GM12878 (cell line): Measurements from ENCODE around the gene RPS16. TPM values are rescaled to one million over a fixed set of nuclear protein-coding genes. Genes with fewer than 3 reads are reported as not detected.

ENCODE experiments used
- EGR1 ChIP-seq, 2 experiments: IDR thresholded peaks; 1 replicate in 1 of 2; 2 replicates in 1 of 2; pipeline ENCODE4 v1.6.1; 2011 to 2012; ENCODE audit warnings: low read depth in 2 of 2, low read length in 2 of 2, borderline replicate concordance in 1 of 2, mild to moderate bottlenecking in 1 of 2, moderate library complexity in 1 of 2
- HDAC6 ChIP-seq: fragments of 200-600 bp; sonication (generic); IDR thresholded peaks from one replicate; pipeline ENCODE4 v1.8.0; 2017; ENCODE audit warnings: antibody characterized with exemption; ENCODE audit not compliant: unreplicated experiment
- KDM1A ChIP-seq: fragments of 200-600 bp; sonication (generic); IDR thresholded peaks from 2 replicates; pipeline ENCODE4 v1.6.1; 2016; ENCODE audit warnings: borderline replicate concordance
- MYC ChIP-seq: IDR thresholded peaks from 2 replicates; pipeline ENCODE4 v1.6.1; 2011; ENCODE audit warnings: mild to moderate bottlenecking, low read length, moderate library complexity, inconsistent platforms; ENCODE audit not compliant: insufficient read depth, insufficient replicate concordance, insufficient read length, severe bottlenecking
- POLR2A ChIP-seq: IDR thresholded peaks from 2 replicates; pipeline ENCODE4 v1.6.1; 2011; ENCODE audit warnings: low read depth, mild to moderate bottlenecking, low read length
- RB1 ChIP-seq: fragments of 450-650 bp; formaldehyde crosslinking; IDR thresholded peaks from 2 replicates; pipeline ENCODE4 v1.6.1; 2017; ENCODE audit warnings: mild to moderate bottlenecking, borderline replicate concordance
- RUNX3 ChIP-seq: IDR thresholded peaks from 2 replicates; pipeline ENCODE4 v1.6.1; 2012; ENCODE audit warnings: low read length, inconsistent platforms
- SREBF1 ChIP-seq: IDR thresholded peaks from 2 replicates; pipeline ENCODE4 v1.6.1; 2012; ENCODE audit warnings: mild to moderate bottlenecking, low read length
- TAF1 ChIP-seq: IDR thresholded peaks from 2 replicates; pipeline ENCODE4 v1.6.1; 2011; ENCODE audit warnings: mild to moderate bottlenecking, low read depth, low read length, borderline replicate concordance
- TCF3 ChIP-seq: IDR thresholded peaks from 2 replicates; pipeline ENCODE4 v1.6.1; 2012; ENCODE audit warnings: low read depth, mild to moderate bottlenecking, low read length, borderline replicate concordance; ENCODE audit not compliant: insufficient read depth
- USF1 ChIP-seq: IDR thresholded peaks from 2 replicates; pipeline ENCODE4 v1.6.1; 2011; ENCODE audit warnings: borderline replicate concordance, low read depth, mild to moderate bottlenecking, moderate library complexity, mixed read lengths, low read length; ENCODE audit not compliant: insufficient read depth; ENCODE audit errors: extremely low read length
- YY1 ChIP-seq: IDR thresholded peaks from 2 replicates; pipeline ENCODE4 v1.6.1; 2011; ENCODE audit warnings: low read depth, mild to moderate bottlenecking, low read length
- ZBTB40 ChIP-seq: fragments of 450-650 bp; IDR thresholded peaks from 2 replicates; pipeline ENCODE4 v1.6.1; 2016; ENCODE audit warnings: mild to moderate bottlenecking, moderate library complexity, borderline replicate concordance
- polyA plus RNA-seq, 11 experiments: library from polyadenylated mRNA; depleted of rRNA in 4 of 11; unstranded in 6 of 11; stranded (reverse) in 5 of 11; fragments of >200 nt; fragmentation: Nextera tagmentation in 4 of 11; fragmentation: Illumina TruSeq in 1 of 11; extraction: Ambion mirVana in 4 of 11; extraction: Trizol in 1 of 11; gene quantifications; 1 replicate in 1 of 11; 2 replicates in 10 of 11; pipeline versions ENCODE4 v1.2.1 to v1.2.3, GENCODE V29; 2011 to 2016; ENCODE audit warnings: inconsistent platforms in 2 of 11, missing spikeins in 2 of 11, low read depth in 1 of 11
- total RNA-seq, 4 experiments: library from RNA; depleted of rRNA in 3 of 4; stranded (reverse); fragments of >200 nt in 3 of 4; fragmentation: Illumina TruSeq in 1 of 4; extraction: Trizol in 1 of 4; gene quantifications; 2 replicates each; pipeline versions ENCODE4 v1.2.1 to v1.2.3, GENCODE V29; 2013 to 2021
- TF ChIP-seq, protein P1 (sequence below): IDR thresholded peaks from 2 replicates; pipeline ENCODE4 v1.6.1; 2012; ENCODE audit warnings: low read depth, low read length, improper control_type of control experiment
- TF ChIP-seq, protein P2 (sequence below): fragments of 450-650 bp; conservative IDR thresholded peaks from 2 replicates; pipeline ENCODE4 v1.6.1; 2017; ENCODE audit warnings: mild to moderate bottlenecking, moderate library complexity
- TF ChIP-seq, protein P3 (sequence below): fragments of 150-350 bp; IDR thresholded peaks from 2 replicates; pipeline ENCODE4 v1.6.1; 2014; ENCODE audit warnings: mild to moderate bottlenecking, low read depth, low read length

Gene RPS16
- total and polyA plus RNA-seq, 10 of the 15 experiments (the other 5 are each of a cell fraction or from before 2014, with no cell fraction given) = 148 to 4,810 (median 2,343) TPM

- TF ChIP-seq, protein P1, sequence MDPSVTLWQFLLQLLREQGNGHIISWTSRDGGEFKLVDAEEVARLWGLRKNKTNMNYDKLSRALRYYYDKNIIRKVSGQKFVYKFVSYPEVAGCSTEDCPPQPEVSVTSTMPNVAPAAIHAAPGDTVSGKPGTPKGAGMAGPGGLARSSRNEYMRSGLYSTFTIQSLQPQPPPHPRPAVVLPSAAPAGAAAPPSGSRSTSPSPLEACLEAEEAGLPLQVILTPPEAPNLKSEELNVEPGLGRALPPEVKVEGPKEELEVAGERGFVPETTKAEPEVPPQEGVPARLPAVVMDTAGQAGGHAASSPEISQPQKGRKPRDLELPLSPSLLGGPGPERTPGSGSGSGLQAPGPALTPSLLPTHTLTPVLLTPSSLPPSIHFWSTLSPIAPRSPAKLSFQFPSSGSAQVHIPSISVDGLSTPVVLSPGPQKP = peak; percentile 70
- peak; percentile 80 for TF ChIP-seq YY1
- peak; percentile 89 for TF ChIP-seq HDAC6
- TF ChIP-seq, protein P2, sequence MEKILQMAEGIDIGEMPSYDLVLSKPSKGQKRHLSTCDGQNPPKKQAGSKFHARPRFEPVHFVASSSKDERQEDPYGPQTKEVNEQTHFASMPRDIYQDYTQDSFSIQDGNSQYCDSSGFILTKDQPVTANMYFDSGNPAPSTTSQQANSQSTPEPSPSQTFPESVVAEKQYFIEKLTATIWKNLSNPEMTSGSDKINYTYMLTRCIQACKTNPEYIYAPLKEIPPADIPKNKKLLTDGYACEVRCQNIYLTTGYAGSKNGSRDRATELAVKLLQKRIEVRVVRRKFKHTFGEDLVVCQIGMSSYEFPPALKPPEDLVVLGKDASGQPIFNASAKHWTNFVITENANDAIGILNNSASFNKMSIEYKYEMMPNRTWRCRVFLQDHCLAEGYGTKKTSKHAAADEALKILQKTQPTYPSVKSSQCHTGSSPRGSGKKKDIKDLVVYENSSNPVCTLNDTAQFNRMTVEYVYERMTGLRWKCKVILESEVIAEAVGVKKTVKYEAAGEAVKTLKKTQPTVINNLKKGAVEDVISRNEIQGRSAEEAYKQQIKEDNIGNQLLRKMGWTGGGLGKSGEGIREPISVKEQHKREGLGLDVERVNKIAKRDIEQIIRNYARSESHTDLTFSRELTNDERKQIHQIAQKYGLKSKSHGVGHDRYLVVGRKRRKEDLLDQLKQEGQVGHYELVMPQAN = peak; percentile 95
- peak; percentile 99 for TF ChIP-seq TAF1
- TF ChIP-seq MYC = peak; percentile 92
- TF ChIP-seq, protein P3, sequence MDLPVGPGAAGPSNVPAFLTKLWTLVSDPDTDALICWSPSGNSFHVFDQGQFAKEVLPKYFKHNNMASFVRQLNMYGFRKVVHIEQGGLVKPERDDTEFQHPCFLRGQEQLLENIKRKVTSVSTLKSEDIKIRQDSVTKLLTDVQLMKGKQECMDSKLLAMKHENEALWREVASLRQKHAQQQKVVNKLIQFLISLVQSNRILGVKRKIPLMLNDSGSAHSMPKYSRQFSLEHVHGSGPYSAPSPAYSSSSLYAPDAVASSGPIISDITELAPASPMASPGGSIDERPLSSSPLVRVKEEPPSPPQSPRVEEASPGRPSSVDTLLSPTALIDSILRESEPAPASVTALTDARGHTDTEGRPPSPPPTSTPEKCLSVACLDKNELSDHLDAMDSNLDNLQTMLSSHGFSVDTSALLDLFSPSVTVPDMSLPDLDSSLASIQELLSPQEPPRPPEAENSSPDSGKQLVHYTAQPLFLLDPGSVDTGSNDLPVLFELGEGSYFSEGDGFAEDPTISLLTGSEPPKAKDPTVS = no peak
- peak; percentile 84; the same call in 1 of the 2 replicates for TF ChIP-seq TCF3
- peak; percentile 86 for TF ChIP-seq RUNX3
- TF ChIP-seq KDM1A = no peak
- no peak for TF ChIP-seq USF1
- peak; percentile 85; the same call in 1 of the 2 replicates for TF ChIP-seq RB1
- peak; percentile 89 for TF ChIP-seq ZBTB40
- peak; percentile 100 for TF ChIP-seq POLR2A
- TF ChIP-seq SREBF1 = no peak; the same call in 1 of the 2 replicates
- peak in 1 of 2 experiments; percentile 26; a peak in 1 of 3 replicates for TF ChIP-seq EGR1 (IDR thresholded peaks at IDR 0.05; ENCODE audit: borderline replicate concordance in 1 of 2, low read depth in 2 of 2, low read length in 2 of 2)
Observed at GRCh38 chr19:39435499-39436349, at the start of gene RPS16 (continued).
